Activated CD4-positive, alpha-beta T cell treated with anti-CD3 and anti-CD28 coated beads, Interleukin-10, Interleukin-2, amounts not matched to agents 100 ng/mL and 50 ng/mL, durations not matched to agents 16 hours and 8 hours (primary cell): ENCODE measurements around the gene CCDC110.

Source experiments
- DNase-seq: peaks from one replicate; pipeline ENCODE4 v3.0.0-alpha.2; 2020

CCDC110 gene

GRCh38 chr4:185470501-185471195 is 885 bp downstream of the CCDC110 start:
- DNase-seq: no peak

- no peak for DNase-seq
Observed at GRCh38 chr4:185469580-185470154, 1.9 kb downstream of the CCDC110 start.

- no peak for DNase-seq
Observed at GRCh38 chr4:185468999-185469398, 2.5 kb downstream of the CCDC110 start.

GRCh38 chr4:185467991-185468390 is 3.5 kb downstream of the CCDC110 start:
- DNase-seq: no peak

- DNase-seq: no peak
Observed at GRCh38 chr4:185467101-185467500, 4.4 kb downstream of the CCDC110 start.

- DNase-seq: no peak
Observed at GRCh38 chr4:185465707-185466106, 5.8 kb downstream of the CCDC110 start.

GRCh38 chr4:185464887-185465286 is 6.6 kb downstream of the CCDC110 start:
- no peak for DNase-seq

- no peak for DNase-seq
Observed at GRCh38 chr4:185464183-185464582, 7.3 kb downstream of the CCDC110 start.

- no peak for DNase-seq
Observed at GRCh38 chr4:185463541-185463940, 8.0 kb downstream of the CCDC110 start.

GRCh38 chr4:185461565-185461964 is 10.0 kb downstream of the CCDC110 start:
- no peak for DNase-seq

- DNase-seq: no peak
Observed at GRCh38 chr4:185457136-185457535, 14.4 kb downstream of the CCDC110 start.

- DNase-seq: no peak
Observed at GRCh38 chr4:185456131-185456530, 15.4 kb downstream of the CCDC110 start.

GRCh38 chr4:185445209-185445608 is 26.3 kb downstream of the CCDC110 start:
- no peak for DNase-seq

GRCh38 chr4:185441479-185441878 is 30.1 kb downstream of the CCDC110 start:
- DNase-seq: no peak

- DNase-seq: peak; percentile 37
Observed at GRCh38 chr4:185437809-185438208, 33.7 kb downstream of the CCDC110 start.

GRCh38 chr4:185435466-185435865 is 36.1 kb downstream of the CCDC110 start:
- DNase-seq: no peak

- DNase-seq: no peak
Observed at GRCh38 chr4:185429660-185430059, 41.9 kb downstream of the CCDC110 start.

GRCh38 chr4:185426960-185427688 is 44.4 kb downstream of the CCDC110 start:
- no peak for DNase-seq

- peak; percentile 88 for DNase-seq
Observed at GRCh38 chr4:185425647-185426352, 45.7 kb downstream of the CCDC110 start, which contains the start of gene UFSP2. UFSP2 (minus strand) TSS chr4:185425964; CDS start chr4:185425868, 96 bp downstream.

GRCh38 chr4:185424905-185425646 is 46.5 kb downstream of the CCDC110 start:
- DNase-seq: no peak

GRCh38 chr4:185421366-185422124 is 50.0 kb downstream of the CCDC110 start:
- DNase-seq: no peak

GRCh38 chr4:185416955-185417354 is 54.6 kb downstream of the CCDC110 start:
- DNase-seq: no peak
